Coronary artery (tissue), 2 donors: ENCODE results near the gene ZNF141.
"Not testable (repeated sequence)": the region's sequence is repeated elsewhere in the genome, so short reads cannot be mapped to it uniquely, and the experiment has no call there.

Source experiments
- DNase-seq: peaks from one replicate; pipeline ENCODE4 v3.0.0-alpha.2; 2017; ENCODE audit warnings: low spot score
- H3K27ac ChIP-seq, 2 donors: fragments of 200-600 bp; sonication (generic); one replicate each; pipeline ENCODE4 v1.5.1; 2016 to 2019
- H3K4me3 ChIP-seq: fragments of 200-600 bp; sonication (generic); 2 replicates; pipeline ENCODE4 v1.5.1; 2016; ENCODE audit warnings: mild to moderate bottlenecking, moderate library complexity
- CTCF ChIP-seq: fragments of 200-600 bp; sonication (generic); IDR thresholded peaks from one replicate; pipeline ENCODE4 v1.5.1; 2019; ENCODE audit warnings: antibody characterized with exemption

ZNF141 gene

DNA sequence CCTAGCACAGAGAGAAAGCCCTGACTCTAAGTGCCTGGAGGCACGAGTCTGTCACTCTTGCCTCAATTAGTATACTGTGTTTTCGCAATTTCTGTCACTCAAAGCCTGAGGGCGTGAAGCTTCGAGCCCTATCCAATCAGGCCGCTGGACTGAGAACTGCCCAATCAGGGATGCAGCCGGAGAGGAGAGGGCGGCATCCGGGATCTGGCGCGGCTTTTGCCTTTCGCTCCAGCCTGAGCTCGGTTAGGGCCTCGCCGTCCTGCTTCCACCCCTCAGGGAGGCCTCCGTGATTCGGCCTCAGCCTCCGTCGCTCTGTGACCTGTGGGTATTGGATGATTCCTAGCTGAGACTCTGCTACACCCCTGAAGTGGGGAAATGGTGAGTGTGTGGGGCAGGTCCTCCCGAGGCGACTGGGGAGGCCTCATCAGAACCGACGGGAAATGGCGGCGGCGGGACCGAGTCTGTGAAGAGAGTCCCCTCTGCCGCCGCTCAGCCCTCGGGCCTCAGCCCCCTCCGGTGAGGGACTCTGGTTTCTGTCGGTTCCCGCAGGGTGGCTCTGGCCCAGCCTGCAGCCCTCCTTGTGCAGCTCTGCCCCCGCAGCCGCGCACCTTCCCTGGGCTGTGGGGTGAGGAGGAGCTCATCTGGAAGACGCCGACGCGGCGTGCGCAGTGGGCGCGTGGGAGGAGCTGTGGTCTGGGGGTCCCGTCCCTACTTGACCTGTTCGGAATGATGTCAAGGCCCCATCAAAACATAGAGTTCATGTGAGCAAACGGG is 48.5 kb downstream of the ZNF141 start:
- Histone ChIP-seq H3K27ac (no peak overlapping the region), H3K4me3 (no peak overlapping the region)
- no peak for TF ChIP-seq CTCF
- no peak for DNase-seq

DNA sequence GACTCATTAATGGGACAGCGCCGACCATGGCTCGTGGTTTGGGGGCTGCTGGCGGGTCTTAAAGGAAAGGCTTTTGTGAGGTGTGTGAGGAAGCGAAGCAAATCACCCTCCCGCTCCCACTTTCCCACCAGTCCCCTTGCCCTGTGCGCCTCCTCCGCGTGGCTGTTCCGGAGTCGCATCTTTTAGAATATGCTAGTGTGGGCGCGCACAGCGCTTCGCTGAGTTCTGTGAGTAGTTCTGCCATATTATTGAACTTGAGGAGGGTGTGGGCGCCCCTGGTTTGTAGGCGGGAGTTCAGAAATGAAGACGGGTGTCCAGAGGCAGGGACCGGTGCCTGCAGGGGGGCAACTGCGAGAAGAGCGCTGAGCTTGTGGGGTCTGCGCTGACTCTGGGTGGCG is 49.1 kb downstream of the ZNF141 start:
- no peak for TF ChIP-seq CTCF
- Histone ChIP-seq H3K27ac (no peak overlapping the region), H3K4me3 (no peak overlapping the region)
- no peak for DNase-seq

DNA sequence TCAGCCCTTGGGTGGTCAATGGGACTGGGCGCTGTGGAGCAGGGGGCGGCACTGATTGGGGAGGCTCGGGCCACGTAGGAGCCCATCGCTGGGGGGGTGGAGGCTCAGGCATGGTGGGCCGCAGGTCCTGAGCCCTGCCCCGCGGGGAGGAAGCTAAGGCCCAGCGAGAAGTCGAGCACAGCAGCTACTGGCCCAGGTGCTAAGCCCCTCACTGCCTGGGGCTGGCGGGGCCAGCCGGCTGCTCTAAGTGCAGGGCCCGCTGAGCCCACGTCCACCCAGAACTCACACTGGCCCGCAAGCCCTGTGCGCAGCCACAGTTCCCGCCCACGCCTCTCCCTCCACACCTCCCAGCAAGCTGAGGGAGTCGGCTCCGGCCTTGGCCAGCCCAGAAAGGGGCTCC is 66.4 kb downstream of the ZNF141 start:
- H3K4me3 ChIP-seq = no peak overlapping the region
- no peak for DNase-seq
- TF ChIP-seq CTCF = no peak
- no peak overlapping the region for H3K27ac ChIP-seq

DNA sequence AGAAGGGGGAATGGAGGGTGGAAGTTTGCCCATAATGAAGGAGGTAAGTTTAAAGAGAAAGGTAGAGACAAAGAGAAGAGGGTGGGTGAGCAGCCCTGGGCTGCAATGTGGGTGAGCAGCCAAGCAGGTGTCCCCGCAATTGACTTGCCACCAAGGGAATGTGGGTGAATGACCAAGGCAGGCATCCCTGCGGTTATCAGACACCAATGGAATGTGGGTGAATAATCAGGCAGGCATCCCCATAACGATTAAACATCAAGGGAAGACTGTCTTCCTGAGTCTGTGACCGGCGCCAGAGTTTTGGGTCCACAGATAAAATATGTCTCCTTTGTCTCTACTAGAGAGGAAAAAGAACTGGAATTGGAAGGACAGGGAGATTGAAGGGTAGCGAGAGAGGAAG is 70.7 kb downstream of the ZNF141 start:
- not testable (repeated sequence) for H3K4me3 ChIP-seq

DNA sequence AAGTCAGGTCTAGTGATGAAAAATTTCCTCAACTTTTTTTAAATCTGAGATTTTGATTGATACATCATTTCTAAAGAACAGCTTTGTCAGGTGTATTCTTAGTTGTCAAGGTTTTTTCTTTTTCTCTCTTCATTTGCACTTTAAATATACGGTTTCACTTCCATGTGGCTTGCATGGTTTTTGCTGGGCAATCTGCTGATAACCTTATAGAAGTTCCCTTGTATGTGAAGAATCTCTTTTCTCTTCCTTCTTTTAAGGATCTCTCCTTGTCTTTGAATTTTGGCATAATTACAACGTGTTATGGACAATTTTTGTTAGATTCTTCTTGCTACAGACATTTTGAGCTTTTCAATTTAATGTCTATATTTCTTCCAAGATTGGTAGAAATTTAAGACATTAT is 85.0 kb downstream of the ZNF141 start:
- DNase-seq = no peak
- H3K27ac ChIP-seq = no peak overlapping the region
- no peak overlapping the region for H3K4me3 ChIP-seq
- TF ChIP-seq CTCF = no peak

More for the DNA sequence above, 70.7 kb downstream of the ZNF141 start:
- DNase-seq, H3K27ac ChIP-seq: not testable (repeated sequence)
